Right atrium auricular region (tissue), 2 donors: ENCODE measurements around the gene CRTAC1. TPM values are rescaled to one million over a fixed set of nuclear protein-coding genes. Genes with fewer than 3 reads are reported as not detected.

ENCODE experiments used
- DNase-seq: peaks from one replicate; pipeline ENCODE4 v3.0.0-alpha.2; 2019; ENCODE audit warnings: low spot score
- H3K27ac ChIP-seq, 2 donors: fragments of 200-600 bp; sonication (generic); 1 replicate in 1 of 2; 2 replicates in 1 of 2; pipeline ENCODE4 v1.5.1; 2016 to 2019
- H3K27me3 ChIP-seq, 2 donors: fragments of 200-600 bp; sonication (generic); one replicate each; pipeline versions ENCODE4 v1.5.1 to v1.6.0; 2017 to 2019
- H3K36me3 ChIP-seq: fragments of 200-600 bp; sonication (generic); one replicate; pipeline ENCODE4 v1.5.1; 2016
- H3K4me1 ChIP-seq, 2 donors: fragments of 200-600 bp; sonication (generic); one replicate each; pipeline versions ENCODE4 v1.5.1 to v1.6.0; 2017 to 2019
- H3K4me3 ChIP-seq, 2 donors: fragments of 200-600 bp; sonication (generic); 1 replicate in 1 of 2; 2 replicates in 1 of 2; pipeline ENCODE4 v1.5.1; 2017 to 2019; ENCODE audit warnings: mild to moderate bottlenecking in 1 of 2, moderate library complexity in 1 of 2
- H3K9me3 ChIP-seq, 2 donors: fragments of 200-600 bp; sonication (generic); one replicate each; pipeline ENCODE4 v1.5.1; 2019
- CTCF ChIP-seq, 2 donors: fragments of 200-600 bp; sonication (generic); IDR thresholded peaks; one replicate each; pipeline ENCODE4 v1.5.1; 2019; ENCODE audit warnings: antibody characterized with exemption in 2 of 2
- total RNA-seq, 2 donors: library from RNA; depleted of rRNA; stranded (reverse); fragments of >200 nt; gene quantifications; one replicate each; pipeline ENCODE4 v1.1.0, GENCODE V29; 2016

The CRTAC1 gene
- total RNA-seq, 2 donors from 2014 or later: 3.5 to 5.6 TPM

DNA sequence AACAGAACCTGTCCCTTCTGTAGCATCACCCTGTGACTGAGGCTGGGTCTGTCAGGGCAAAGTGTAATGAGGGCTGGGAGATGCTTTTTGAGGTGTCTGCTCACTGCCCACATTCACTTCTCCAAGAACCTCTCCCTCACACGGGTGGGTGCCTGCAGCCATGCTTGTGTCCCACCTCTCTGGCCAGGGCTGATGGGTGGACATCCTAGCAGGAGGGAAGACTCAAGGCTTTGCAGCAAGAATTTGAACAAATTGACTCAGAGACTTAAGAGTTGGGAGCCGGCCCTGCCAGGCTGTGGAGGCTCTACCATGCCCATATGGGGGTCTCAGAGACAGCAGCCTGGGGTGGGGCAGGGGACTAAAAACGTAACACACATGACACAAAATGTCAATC, 147.3 kb downstream of the CRTAC1 start:
- Histone ChIP-seq H3K4me1 (peaks cover 0 to 6% of the 10 kb centered on the region in 2 donors), H3K27ac (no peak overlapping the region), H3K27me3 (no peaks in the 10 kb centered on the region), H3K4me3 (no peak overlapping the region), H3K9me3 (no peaks in the 10 kb centered on the region), H3K36me3 (no peaks in the 10 kb centered on the region)
- TF ChIP-seq CTCF (IDR thresholded peaks at IDR 0.05): no peak
- DNase-seq: no peak

- Histone ChIP-seq H3K4me3 (no peak overlapping the region), H3K27ac (no peak overlapping the region), H3K4me1 (peaks cover 0 to 6% of the 10 kb centered on the region in 2 donors), H3K27me3 (no peaks in the 10 kb centered on the region), H3K9me3 (no peaks in the 10 kb centered on the region), H3K36me3 (no peaks in the 10 kb centered on the region)
- TF ChIP-seq CTCF (IDR thresholded peaks at IDR 0.05): no peak
- no peak for DNase-seq
These were observed 148.0 kb downstream of the CRTAC1 start for GRCh38 chr10:97882142-97883091.

GRCh38 chr10:97880109-97880508, 150.3 kb downstream of the CRTAC1 start:
- Histone ChIP-seq H3K36me3 (no peaks in the 10 kb centered on the region), H3K9me3 (no peaks in the 10 kb centered on the region), H3K27ac (no peak overlapping the region), H3K4me3 (no peak overlapping the region), H3K4me1 (peaks cover 0 to 6% of the 10 kb centered on the region in 2 donors), H3K27me3 (no peaks in the 10 kb centered on the region)
- DNase-seq: no peak
- TF ChIP-seq CTCF (IDR thresholded peaks at IDR 0.05): no peak

GRCh38 chr10:97879241-97879640, 151.2 kb downstream of the CRTAC1 start:
- TF ChIP-seq CTCF (IDR thresholded peaks at IDR 0.05): no peak
- no peaks in the 10 kb centered on the region for H3K36me3 ChIP-seq
- H3K4me1 ChIP-seq: peaks cover 0 to 6% of the 10 kb centered on the region in 2 donors

DNA sequence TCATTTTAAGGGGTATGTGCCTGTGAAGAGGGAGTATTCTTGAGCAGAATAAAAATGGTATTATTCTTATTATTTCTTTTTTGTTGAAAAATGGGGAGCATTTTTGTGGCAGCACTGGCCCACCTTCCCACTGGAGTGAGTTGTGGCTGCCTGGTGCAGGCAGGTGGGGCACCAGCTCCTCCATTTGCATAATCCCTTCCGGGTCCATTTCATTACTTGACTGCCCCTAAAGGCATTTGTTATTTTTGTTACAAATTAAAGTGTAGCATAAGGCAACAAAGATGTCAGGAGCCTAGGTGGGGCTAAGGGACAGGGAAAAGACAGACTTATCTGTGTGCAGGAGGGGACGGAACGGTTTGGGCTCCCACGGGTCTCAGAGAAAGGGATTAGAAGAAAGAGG, 154.0 kb downstream of the CRTAC1 start:
- Histone ChIP-seq H3K36me3 (no peaks in the 10 kb centered on the region), H3K9me3 (no peaks in the 10 kb centered on the region), H3K4me3 (no peak overlapping the region), H3K27me3 (no peaks in the 10 kb centered on the region), H3K27ac (no peak overlapping the region), H3K4me1 (no peaks in the 10 kb centered on the region)
- DNase-seq: no peak
- no peak for TF ChIP-seq CTCF (IDR thresholded peaks at IDR 0.05)

More at GRCh38 chr10:97879241-97879640, 151.2 kb downstream of the CRTAC1 start:
- Histone ChIP-seq H3K27me3 (no peaks in the 10 kb centered on the region), H3K27ac (no peak overlapping the region), H3K4me3 (no peak overlapping the region), H3K9me3 (no peaks in the 10 kb centered on the region)
- DNase-seq: no peak
